GM19372 (cell line): ENCODE data around the gene TSPAN33.
"Not testable (repeated sequence)": the region's sequence is repeated elsewhere in the genome, so short reads cannot be mapped to it uniquely, and the experiment has no call there.

ENCODE experiments used
- ATAC-seq: cut with Tn5 transposase; IDR thresholded peaks from one replicate; pipeline ENCODE4 v1.9.1; 2021; ENCODE audit warnings: mild to moderate bottlenecking, low read depth, moderate library complexity; ENCODE audit not compliant: unreplicated experiment

Gene TSPAN33, protein sequence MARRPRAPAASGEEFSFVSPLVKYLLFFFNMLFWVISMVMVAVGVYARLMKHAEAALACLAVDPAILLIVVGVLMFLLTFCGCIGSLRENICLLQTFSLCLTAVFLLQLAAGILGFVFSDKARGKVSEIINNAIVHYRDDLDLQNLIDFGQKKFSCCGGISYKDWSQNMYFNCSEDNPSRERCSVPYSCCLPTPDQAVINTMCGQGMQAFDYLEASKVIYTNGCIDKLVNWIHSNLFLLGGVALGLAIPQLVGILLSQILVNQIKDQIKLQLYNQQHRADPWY

DNA sequence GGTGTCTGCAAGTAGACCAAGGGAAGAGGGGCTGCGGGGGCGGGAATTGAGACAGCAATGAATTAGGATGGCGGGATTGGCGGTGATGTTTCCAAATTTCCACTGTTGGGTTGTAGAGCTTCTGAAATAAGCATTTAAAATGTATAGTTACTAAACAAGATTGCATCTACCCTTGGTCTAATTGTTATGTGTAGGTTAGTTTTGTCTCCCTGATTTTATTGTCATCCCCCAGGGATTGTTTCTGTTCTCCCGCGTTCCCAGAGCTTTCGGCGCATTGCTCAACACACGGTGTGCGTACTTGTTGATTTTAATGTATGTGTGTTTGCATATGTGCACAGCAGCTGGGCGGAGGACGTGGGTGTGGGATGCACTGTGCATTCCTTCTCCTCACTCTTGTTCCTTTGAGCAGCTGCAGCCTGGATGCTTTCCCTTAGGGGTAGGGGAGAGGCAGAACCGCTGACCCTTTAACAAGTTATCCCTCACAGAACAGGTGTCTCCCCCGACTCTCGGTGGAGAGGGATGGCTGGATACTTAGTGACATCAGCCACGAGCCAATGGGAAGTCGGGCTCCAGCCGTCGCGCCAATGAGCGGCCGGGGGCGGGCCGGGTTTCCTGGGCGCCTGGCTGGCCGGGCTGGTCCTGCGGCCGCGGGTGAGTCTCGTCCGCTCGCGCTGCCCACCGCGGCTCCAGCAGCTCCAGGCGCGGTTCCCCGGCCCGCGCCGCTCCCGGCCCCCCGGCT, at the start of gene TSPAN33:
Gene TSPAN33 (plus strand): TSS at position 613 of the 739 bp plus-strand sequence. CDS start 274 bp downstream, outside the sequence.
- peak; percentile 70 for ATAC-seq

DNA sequence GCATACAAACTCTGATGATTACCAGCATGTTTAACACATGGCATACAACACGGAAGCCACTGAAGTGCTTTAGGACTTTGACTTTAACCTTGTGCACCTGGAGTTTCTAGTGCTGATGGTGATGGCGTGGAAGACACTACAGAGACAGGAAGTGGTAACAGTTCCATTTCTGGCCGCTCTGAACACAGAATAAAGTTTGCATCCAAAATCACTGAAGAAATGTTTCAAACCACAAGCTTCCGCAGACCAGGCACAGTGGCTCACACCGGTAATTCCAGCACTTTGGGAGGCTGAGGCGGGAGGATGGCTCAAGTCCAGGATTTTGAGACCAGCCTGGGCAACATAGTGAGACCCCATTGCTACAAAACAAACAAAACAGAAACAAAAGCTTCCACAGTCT, 49.2 kb upstream of the TSPAN33 start:
- peak; percentile 72 for ATAC-seq

DNA sequence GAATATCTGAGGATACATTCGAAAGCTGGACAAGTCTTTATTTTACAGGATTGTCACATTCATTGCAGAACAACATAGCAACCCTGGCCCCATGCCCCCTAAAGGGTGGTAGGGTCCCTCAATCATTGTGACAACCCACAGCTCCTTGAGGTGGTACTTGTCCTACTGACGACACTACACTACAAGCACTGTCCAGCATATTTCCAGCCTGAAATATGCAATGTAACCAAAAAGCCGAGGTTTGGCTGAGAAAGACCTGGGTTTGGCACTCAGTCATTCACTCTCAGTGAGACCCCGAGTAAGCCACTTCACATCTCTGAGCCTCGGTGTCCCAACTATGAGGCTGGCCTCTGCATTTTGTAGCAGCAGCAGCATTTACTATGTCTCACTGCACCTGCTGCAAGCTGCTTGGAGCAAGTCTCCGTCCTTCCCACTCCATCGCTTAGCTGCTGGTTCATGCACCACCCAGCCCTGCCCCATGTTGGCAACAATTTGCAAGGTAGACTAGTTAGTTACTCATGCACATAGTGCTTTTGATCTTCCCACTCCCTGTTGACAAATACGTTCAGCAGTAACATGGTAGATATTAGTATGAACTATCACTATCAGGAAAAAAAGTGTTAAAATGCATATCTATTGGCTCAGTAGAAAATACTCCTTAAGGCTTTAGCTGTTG, 46.0 kb upstream of the TSPAN33 start:
- ATAC-seq: no peak

DNA sequence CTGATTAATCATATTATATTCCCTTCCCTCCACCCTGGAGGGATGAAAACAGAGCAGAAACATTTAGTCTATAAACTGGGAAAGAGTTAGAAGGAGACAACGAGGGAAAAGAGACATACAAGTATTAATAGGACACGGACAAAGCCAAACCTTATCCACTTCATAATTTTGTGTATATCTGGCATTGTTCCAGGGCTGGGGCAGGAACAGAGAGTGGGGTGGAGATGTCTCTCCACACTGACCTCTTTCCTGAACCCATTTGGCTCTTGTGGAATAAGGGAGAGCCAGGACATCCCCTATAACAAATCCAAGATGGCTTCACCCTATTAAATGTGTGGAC, 43.7 kb upstream of the TSPAN33 start:
- no peak for ATAC-seq

DNA sequence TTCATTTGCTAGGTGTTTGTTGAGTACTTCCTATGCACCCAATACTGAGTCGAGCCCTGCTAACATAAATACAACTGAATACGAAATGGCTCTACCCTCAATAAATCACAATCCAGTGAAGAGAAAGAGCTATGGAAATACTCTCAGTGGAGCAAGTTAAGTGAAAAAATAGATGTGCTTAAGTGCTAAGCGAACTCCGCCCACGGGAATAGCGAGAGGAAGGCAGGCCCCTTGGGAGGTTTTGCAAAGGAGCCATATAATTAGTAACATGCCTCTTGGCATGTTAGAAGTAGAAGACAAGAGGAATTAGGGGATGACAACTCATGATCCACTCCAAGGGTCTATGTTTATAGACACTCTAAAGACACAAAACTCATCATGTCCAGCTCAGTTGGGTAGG, 42.8 kb upstream of the TSPAN33 start:
- no peak for ATAC-seq

DNA sequence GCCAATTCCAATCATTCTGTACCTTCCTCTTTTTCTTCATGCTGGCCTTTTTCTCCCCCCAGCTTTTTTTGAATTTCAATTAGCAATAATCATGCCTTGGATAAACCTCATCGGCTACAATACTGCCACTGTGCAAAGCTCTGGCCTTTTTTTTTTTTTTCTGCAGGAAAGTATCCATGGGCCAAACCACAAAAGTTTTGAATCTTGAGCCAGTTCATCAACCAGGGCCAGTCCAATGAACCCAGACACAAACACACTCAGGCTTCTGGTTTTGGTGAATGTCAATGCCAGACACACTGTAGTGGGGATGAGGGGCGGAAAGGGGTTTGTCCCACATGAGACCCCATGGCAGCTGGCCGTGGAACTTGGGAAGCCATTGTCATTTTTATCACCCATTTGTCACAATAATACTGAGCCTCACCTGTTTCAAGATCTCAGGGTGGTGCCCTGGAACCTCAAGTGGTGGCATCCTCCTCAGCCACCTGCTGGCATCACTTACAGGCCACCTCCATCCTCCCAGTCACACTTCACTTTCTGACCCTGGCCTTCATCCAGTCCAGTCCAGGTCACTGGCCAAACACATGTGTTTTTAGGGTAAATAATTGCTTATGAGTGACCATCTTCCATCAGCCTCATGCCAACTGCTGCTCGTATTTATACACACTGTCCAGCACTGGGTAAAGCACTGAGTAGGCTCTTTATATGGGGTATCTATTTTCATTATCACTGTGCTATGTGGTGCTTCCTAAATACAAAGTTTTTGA, 40.8 kb upstream of the TSPAN33 start:
- no peak for ATAC-seq

DNA sequence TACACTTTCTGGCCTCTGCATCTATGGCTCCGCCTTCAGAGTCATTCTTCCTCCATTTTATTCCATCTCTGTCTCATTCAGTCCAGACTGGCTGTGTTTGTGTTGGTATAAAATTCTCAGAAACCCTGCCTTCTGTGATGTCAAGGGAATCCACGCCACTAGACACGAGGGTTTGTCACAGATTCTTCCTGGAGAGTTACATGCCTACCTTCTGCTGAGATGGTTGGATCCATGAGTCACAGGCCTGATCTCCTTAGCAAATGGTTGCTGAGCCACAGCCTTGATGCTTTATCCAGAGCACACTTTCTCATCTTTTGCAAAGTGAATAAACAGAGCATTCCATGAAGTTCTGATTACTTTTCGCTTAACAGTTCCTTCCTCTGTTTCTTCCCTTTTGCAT, 35.9 kb upstream of the TSPAN33 start:
- ATAC-seq: no peak

DNA sequence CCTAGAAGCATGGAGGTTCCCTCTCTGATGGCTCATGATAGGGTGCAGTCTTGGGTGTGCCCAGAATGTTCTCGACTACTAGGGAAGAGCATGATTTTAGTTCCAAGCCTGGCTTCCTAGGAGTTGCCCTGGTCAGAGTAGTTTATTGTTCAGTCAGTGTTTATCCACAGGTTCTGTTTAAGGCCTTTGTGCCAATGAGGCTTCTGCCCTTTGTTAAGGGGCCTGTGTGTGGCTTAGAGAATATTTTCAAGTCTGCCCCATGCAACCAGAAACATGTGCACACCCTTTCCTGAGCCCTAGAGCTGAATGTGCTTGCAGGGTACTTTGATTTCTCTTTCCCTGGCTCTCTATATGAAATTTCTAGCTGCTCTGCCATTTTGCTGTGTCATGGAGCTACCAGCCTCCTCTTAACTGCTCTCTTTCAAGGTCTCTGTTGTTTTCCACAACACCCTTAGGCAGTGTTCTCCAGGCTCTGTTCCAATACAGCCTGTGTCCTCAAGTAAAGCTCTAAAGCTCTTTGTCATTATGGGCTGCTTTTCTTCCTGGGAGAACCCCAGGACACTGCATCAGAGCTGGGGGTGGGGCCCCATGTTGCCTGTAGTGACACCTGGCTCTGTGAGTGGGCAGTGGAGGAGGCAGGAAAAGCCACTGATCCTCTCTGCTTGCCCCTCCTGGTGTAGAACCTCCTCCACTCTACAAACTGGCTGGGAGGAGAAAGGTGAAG, 34.1 kb upstream of the TSPAN33 start:
- ATAC-seq: no peak

DNA sequence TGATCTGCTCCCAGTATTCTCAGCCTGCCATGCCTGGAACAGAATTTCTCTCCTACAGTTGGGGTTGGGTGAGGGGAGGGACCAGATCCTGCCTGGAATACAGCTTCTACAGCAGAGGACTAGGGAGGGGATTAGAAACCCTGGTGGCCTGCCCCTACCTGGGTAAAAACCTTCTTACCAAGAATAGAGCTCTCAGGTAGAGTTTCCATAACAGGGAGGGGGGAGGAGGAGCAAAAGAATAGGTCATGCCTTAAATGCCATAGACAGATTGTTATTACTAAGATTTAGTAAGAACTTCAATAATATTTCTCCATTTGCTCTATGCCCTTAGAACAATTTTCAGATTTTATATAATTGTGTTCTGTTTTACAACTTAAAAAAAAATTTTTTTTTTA, 33.5 kb upstream of the TSPAN33 start:
- ATAC-seq: no peak

DNA sequence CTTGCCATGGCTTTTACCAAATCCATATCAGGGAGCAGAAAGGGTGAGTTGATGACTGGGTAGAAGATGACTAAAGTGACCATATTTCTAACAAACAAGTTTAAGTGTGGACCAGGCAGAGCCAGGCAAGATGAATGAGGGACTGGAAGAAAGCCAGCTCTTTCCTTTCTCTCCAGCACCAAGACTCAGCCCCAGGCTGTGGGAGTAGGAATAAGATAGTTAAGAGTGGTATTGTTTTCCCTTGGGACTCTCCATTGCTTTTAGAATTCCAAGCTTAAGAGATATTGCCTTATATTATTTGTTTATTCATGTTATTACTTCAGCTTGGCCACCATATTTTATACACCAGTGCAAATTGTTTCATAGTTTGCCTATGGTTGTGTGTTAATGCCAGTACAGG, 28.8 kb upstream of the TSPAN33 start:
- ATAC-seq: no peak

DNA sequence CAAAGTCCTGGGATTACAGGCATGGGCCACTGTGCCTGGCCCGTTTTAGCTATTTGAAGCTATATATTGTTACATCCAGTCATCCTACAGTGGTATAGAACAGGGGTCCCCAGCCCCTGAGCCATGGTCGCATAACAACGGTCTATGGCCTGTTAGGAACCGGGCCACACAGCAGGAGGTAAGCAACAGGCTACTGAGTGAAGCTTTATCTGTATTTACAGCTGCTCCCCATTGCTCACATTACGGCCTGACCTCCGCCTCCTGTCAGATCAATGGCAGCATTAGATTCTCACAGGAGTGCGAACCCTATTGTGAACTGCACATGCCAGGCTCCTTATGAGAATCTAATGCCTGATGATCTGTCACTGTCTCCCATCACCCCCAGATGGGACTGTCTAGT, 26.3 kb upstream of the TSPAN33 start:
- no peak for ATAC-seq

DNA sequence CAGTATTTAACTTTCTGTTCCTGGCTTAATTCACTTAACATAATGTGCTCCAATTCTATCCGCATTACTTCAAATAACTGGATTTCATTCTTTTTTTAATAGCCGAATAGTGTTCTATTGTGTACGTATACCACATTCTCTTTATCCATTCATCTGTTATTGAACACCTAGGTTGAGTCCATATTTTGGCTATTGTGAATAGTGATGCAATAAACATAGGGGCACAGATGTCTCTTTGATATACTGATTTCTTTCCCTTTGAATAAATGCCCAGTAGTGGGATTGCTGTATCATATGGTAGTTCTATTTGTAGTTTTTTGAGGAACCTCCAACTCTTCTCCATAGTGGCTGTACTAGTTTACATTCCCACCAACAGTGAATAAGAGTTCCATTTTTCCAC, 25.5 kb upstream of the TSPAN33 start:
- ATAC-seq: no peak

DNA sequence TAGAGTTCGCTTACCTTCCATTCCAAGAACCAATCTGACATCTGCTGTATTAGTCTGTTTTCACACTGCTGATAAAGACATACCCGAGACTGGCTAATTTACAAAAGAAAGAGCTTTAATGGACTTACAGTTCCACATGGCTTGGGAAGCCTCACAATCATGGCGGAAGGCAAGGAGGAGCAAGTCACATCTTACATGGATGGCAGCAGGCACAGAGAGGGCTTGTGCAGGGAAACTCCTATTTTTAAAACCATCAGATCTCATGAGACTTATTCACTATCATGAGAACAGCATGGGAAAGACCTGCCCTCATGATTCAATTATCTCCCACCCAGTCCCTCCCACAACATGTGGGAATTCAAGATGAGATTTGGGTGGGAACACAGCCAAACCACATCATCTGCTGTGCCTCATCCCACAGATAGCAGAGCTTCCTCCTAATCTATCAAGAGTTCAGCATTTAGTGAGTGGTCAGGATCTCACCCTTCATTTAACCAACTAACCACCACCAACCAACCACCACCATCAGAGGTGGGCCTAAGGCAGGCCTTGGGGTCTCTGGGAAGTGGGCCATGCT, 22.9 kb upstream of the TSPAN33 start:
- ATAC-seq: not testable (repeated sequence)

DNA sequence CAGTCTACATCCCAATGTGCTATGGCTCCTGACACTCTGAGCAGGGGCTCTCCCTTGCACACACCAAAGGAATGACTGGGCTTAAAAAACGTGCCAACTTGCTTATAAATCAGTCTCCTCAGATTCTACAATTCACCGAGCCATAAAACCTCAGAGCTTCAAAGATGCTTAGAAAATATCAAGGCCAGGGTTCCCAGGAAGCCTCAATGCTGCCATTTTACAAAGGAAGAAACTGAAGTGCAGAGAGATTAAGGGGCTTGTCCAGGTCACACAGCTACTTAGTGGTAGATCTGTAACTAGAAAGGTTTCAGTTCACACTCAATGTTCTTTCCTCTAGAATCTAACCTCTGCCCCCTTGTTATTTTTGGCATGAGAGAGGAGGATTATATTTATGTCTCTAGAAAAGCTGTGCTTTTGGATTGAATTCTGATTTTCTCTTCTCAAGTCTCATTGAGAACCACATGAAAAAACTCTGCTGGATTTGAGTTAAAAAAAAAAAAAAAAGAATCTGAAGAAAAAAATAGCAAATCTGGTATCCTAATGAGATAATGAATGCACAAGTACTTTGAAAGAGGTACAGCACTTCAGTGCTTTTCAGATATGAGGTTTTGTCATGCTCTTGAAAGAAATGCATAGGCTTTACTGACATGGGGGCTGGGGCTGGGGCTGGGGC, 22.3 kb upstream of the TSPAN33 start:
- ATAC-seq: no peak

DNA sequence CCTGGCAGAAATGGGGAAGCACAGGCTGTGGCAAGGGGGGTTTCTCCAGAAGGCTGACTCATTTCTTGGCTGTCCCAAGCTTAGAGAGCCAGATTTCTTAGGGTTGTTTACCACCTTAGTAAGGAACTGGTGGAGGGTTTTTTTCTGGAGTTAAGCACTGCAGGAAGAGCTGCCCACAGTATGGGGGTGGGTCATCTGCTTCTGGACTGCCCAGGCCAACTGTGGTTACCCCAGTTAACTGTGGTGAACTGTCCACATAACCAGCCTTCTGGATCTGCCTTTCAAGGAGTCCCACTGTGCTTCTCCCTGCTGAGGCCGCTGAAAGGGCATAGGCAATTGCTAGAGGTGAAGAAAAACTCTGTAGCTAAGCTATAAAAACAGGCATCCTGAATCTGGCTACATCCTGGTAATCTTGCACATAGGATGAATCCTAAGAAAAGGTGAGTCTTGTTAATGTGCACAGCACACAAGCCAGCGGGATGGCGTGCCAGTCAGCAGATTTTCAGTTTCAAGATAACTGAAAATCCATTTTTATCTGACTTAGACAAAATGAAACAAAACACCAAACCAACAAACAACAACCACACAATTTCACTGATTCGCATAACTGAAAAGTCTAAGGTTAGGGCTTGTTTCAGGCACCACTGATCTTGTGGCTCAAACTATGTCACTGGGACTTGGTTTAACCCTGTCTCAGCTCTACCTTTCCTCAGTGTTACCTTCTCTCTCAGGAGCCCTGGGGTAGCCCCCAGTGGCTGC, 21.6 kb upstream of the TSPAN33 start:
- peak; percentile 61 for ATAC-seq

DNA sequence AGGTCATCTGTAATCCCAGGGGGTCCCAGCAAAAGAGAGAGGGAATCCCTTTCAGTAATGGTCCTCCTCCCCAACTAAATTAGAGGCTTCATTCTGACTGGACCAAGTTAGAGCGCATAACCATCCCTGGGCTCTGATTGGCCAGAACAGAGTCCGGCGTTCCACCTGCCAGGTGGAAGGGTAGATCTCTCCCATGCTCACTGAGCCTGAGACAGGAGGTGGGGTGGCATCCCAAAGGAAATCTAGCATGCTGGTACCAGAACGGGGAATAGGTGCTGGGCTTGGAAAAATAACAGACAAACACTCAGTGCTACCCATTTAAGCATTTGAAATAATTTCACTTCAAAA, 21.0 kb upstream of the TSPAN33 start:
- ATAC-seq: peak; percentile 35

DNA sequence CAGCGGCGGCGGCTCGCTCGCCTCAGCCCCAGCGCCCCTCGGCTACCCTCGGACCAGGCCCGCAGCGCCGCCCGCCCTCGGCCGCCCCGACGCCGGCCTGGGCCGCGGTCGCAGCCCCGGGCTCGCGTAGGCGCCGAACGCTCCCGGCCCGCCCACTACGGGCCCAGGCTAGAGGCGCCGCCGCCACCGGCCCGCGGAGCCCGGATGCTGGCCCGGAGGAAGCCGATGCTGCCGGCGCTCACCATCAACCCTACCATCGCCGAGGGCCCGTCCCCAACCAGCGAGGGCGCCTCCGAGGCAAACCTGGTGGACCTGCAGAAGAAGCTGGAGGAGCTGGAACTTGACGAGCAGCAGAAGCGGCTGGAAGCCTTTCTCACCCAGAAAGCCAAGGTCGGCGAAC, 18.2 kb upstream of the TSPAN33 start:
- no peak for ATAC-seq

DNA sequence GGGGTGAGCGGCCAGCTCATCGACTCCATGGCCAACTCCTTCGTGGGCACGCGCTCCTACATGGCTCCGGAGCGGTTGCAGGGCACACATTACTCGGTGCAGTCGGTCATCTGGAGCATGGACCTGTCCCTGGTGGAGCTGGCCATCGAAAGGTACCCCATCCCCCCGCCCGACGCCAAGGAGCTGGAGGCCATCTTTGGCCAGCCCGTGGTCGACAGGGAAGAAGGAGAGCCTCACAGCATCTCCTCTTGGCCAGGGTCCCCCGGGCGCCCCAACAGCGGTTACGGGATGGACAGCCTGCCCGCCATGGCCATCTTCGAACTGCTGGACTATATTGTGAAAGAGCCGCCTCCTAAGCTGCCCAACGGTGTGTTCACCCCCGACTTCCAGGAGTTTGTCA, 17.4 kb upstream of the TSPAN33 start:
- no peak for ATAC-seq

DNA sequence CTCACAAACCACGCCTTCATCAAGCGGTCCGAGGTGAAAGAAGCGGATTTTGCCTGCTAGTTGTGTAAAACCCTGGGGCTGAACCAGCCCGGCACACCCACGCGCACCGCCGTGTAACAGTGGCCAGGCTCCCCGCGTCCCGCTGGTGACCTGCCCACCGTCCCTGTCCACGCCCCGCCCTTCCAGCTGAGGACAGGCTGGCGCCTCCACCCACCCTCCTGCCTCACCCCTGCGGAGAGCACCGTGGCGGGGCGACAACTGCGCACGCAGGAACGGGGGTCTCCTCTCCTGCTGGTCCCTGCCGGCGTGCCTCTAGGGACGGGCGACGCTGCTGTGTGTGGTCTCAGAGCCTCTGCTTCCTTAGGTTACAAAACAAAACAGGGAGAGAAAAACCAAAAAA, 16.9 kb upstream of the TSPAN33 start:
- no peak for ATAC-seq
